A673 (cell line): Measurements from ENCODE around the gene VEGFB. TPM values are rescaled to one million over a fixed set of nuclear protein-coding genes. Genes with fewer than 3 reads are reported as not detected.

ENCODE experiments used
- BruUV-seq: library from RNA; stranded (reverse); fragments of 400-500 nt; replicated peaks from 2 replicates; lab custom pipeline; 2021; lab: Mats Ljungman, UMichigan
- CTCF ChIA-PET: fragments of 300-600 bp; sonication (Branson Sonifier 250); formaldehyde crosslinking; loops from one replicate; lab custom pipeline; 2022; ENCODE audit warnings: antibody characterized with exemption; lab: Charles Lee
- POLR2A ChIA-PET: fragments of 300-600 bp; sonication (Branson Sonifier 250); formaldehyde crosslinking; loops from one replicate; lab custom pipeline; 2022; ENCODE audit warnings: antibody characterized with exemption; ENCODE audit not compliant: low non-redundant PET; lab: Charles Lee
- DNase-seq: peaks from one replicate; pipeline ENCODE4 v3.0.0-alpha.2; 2015; ENCODE audit warnings: low spot score
- H3K27ac ChIP-seq: fragments of 200-600 bp; sonication (generic); 2 replicates; pipeline ENCODE4 v1.5.1; 2016; ENCODE audit warnings: mixed run types, low read depth, mild to moderate bottlenecking, mixed read lengths, antibody characterized with exemption, low read length; ENCODE audit not compliant: poor library complexity, severe bottlenecking
- H3K27me3 ChIP-seq: fragments of 200-600 bp; sonication (generic); replicated peaks from 2 replicates; pipeline ENCODE4 v1.6.1; 2017; ENCODE audit warnings: mixed run types, low read depth, mild to moderate bottlenecking, mixed read lengths, antibody characterized with exemption, low read length; ENCODE audit not compliant: insufficient read depth, poor library complexity
- H3K36me3 ChIP-seq: fragments of 200-600 bp; sonication (generic); 2 replicates; pipeline ENCODE4 v1.6.1; 2016; ENCODE audit warnings: mixed run types, mild to moderate bottlenecking, mixed read lengths, antibody characterized with exemption, low read length; ENCODE audit not compliant: insufficient read depth, poor library complexity, severe bottlenecking
- H3K4me1 ChIP-seq: fragments of 200-600 bp; sonication (generic); 2 replicates; pipeline ENCODE4 v1.6.1; 2017; ENCODE audit warnings: mixed run types, mild to moderate bottlenecking, mixed read lengths, antibody characterized with exemption, low read length; ENCODE audit not compliant: insufficient read depth, poor library complexity, severe bottlenecking
- H3K4me3 ChIP-seq: fragments of 200-600 bp; sonication (generic); 2 replicates; pipeline ENCODE4 v1.5.1; 2016; ENCODE audit warnings: low read depth, mixed run types, mild to moderate bottlenecking, mixed read lengths, low read length; ENCODE audit not compliant: poor library complexity, severe bottlenecking
- H3K9me3 ChIP-seq: fragments of 200-600 bp; sonication (generic); 2 replicates; pipeline ENCODE4 v1.6.1; 2016; ENCODE audit warnings: mixed run types, low read depth, mild to moderate bottlenecking, mixed read lengths, antibody characterized with exemption, low read length; ENCODE audit not compliant: poor library complexity, severe bottlenecking
- CTCF ChIP-seq: fragments of 300-800, 200-600 bp; sonication (generic); conservative IDR thresholded peaks from 2 replicates; pipeline ENCODE4 v1.5.1; 2017; ENCODE audit warnings: low read depth, mild to moderate bottlenecking, antibody characterized with exemption, low read length, moderate library complexity, mixed read lengths
- EZH2 ChIP-seq: fragments of 200-600 bp; sonication (generic); IDR thresholded peaks from 2 replicates; pipeline ENCODE4 v1.6.1; 2017; ENCODE audit warnings: borderline replicate concordance, low read depth, mild to moderate bottlenecking, mixed read lengths, antibody characterized with exemption, low read length; ENCODE audit not compliant: poor library complexity, severe bottlenecking
- intact Hi-C: fragments of 100-400 bp; cut with micrococcal nuclease; formaldehyde crosslinking; loops from one replicate; pipeline ENCODE4 v1.10.0; 2022; ENCODE audit not compliant: unreplicated experiment
- total RNA-seq: library from RNA; stranded (reverse); gene quantifications from 2 replicates; pipeline ENCODE4 v1.2.3, GENCODE V29; 2021

VEGFB gene
- total RNA-seq, 1 experiment from 2014 or later = 93.3 TPM

- no peak overlapping the region for H3K4me3 ChIP-seq
- peaks cover 74% of the 10 kb centered on the region for H3K36me3 ChIP-seq
- TF ChIP-seq EZH2 = no peak
- no peak for TF ChIP-seq CTCF
- H3K27me3 ChIP-seq = no peaks in the 10 kb centered on the region
- no TSS peak for BruUV-seq
- CTCF ChIA-PET = no interaction called here
- no peaks in the 10 kb centered on the region for H3K9me3 ChIP-seq
- POLR2A ChIA-PET = no interaction called here
- peaks cover 44% of the 10 kb centered on the region for H3K4me1 ChIP-seq
- intact Hi-C loops = no loop called here
- H3K27ac ChIP-seq = peak overlapping the region; percentile 74
- no peak for DNase-seq
Measured at GRCh38 chr11:64202992-64203391, 31.4 kb upstream of the VEGFB start.

- H3K27me3 ChIP-seq = no peaks in the 10 kb centered on the region
- no peak for DNase-seq
- H3K9me3 ChIP-seq = no peaks in the 10 kb centered on the region
- intact Hi-C loops = loop anchor here (1.0 to 2.0 kb wide), 2 partner anchors 98 to 151 kb away; no protein-coding TSS in a partner anchor
- peaks cover 49% of the 10 kb centered on the region for H3K4me1 ChIP-seq
- H3K36me3 ChIP-seq = peaks cover 68% of the 10 kb centered on the region
- H3K4me3 ChIP-seq = no peak overlapping the region
- POLR2A ChIA-PET = no interaction called here
- H3K27ac ChIP-seq = peak overlapping the region; percentile 74
- no TSS peak for BruUV-seq
- no peak for TF ChIP-seq CTCF
- no peak for TF ChIP-seq EZH2
- CTCF ChIA-PET = interaction anchor here (0.8 to 4.6 kb wide), 5 partner anchors 18 to 449 kb away, joined by 3 to 33 read pairs (median 7); partner anchors contain the start of genes CATSPERZ and STIP1
Measured at GRCh38 chr11:64203421-64204079, 30.8 kb upstream of the VEGFB start.

GRCh38 chr11:64204080-64204440 is 30.3 kb upstream of the VEGFB start:
- Histone ChIP-seq H3K4me3 (no peak overlapping the region), H3K9me3 (no peaks in the 10 kb centered on the region), H3K36me3 (peaks cover 63% of the 10 kb centered on the region), H3K27me3 (no peaks in the 10 kb centered on the region), H3K4me1 (peaks cover 54% of the 10 kb centered on the region), H3K27ac (peak overlapping the region; percentile 74)
- ChIA-PET CTCF (interaction anchor here (0.5 to 4.6 kb wide), 19 partner anchors 9 to 485 kb away, joined by 3 to 33 read pairs (median 5); partner anchors contain the start of genes CATSPERZ, PLCB3, PPP1R14B and STIP1), POLR2A (interaction anchor here (2.4 kb wide), 1 partner anchor 18 kb away, joined by 6 read pairs; the partner anchor contains the start of gene STIP1)
- BruUV-seq = TSS peak; percentile 94
- DNase-seq = no peak
- intact Hi-C loops = loop anchor here (1.0 to 2.0 kb wide), 2 partner anchors 97 to 151 kb away; no protein-coding TSS in a partner anchor
- no peak for TF ChIP-seq EZH2
- no peak for TF ChIP-seq CTCF
